H1 (cell line): ENCODE results near the gene NXPH2.

ENCODE experiments used
- CTCF ChIP-seq, 3 experiments: IDR thresholded peaks; 1 replicate in 2 of 3; 2 replicates in 1 of 3; pipeline versions ENCODE4 v1.5.1 to v1.6.1; 2011; ENCODE audit warnings: low read length in 3 of 3, mild to moderate bottlenecking in 3 of 3, inconsistent platforms in 2 of 3, low read depth in 1 of 3, moderate library complexity in 1 of 3; ENCODE audit not compliant: insufficient read depth in 1 of 3; ENCODE audit errors: control extremely low read depth in 1 of 3
- RFX5 ChIP-seq: IDR thresholded peaks from 2 replicates; pipeline ENCODE4 v1.6.1; 2011; ENCODE audit warnings: low read depth, low read length, improper control_type of control experiment, borderline replicate concordance
- RXRA ChIP-seq: IDR thresholded peaks from 2 replicates; pipeline ENCODE4 v1.6.1; 2011; ENCODE audit warnings: low read depth, mild to moderate bottlenecking, low read length, moderate library complexity; ENCODE audit not compliant: insufficient read depth
- TEAD4 ChIP-seq: IDR thresholded peaks from 2 replicates; pipeline ENCODE4 v1.6.1; 2012; ENCODE audit warnings: low read depth, low read length, inconsistent platforms, mixed read lengths

GRCh38 chr2:138691667-138692066 is 88.5 kb downstream of the NXPH2 start:
- TF ChIP-seq CTCF (IDR thresholded peaks at IDR 0.05; ENCODE audit: control extremely low read depth in 1 of 3, insufficient read depth in 1 of 3, low read depth in 1 of 3, low read length in 3 of 3) (no peak), RFX5 (no peak), TEAD4 (no peak), RXRA (no peak)
